ENCODE measurements around the gene LDB3. TPM values are rescaled to one million over a fixed set of nuclear protein-coding genes. Genes with fewer than 3 reads are reported as not detected.

LDB3 gene
- total RNA-seq, 1 donor from 2014 or later: not detected

DNA sequence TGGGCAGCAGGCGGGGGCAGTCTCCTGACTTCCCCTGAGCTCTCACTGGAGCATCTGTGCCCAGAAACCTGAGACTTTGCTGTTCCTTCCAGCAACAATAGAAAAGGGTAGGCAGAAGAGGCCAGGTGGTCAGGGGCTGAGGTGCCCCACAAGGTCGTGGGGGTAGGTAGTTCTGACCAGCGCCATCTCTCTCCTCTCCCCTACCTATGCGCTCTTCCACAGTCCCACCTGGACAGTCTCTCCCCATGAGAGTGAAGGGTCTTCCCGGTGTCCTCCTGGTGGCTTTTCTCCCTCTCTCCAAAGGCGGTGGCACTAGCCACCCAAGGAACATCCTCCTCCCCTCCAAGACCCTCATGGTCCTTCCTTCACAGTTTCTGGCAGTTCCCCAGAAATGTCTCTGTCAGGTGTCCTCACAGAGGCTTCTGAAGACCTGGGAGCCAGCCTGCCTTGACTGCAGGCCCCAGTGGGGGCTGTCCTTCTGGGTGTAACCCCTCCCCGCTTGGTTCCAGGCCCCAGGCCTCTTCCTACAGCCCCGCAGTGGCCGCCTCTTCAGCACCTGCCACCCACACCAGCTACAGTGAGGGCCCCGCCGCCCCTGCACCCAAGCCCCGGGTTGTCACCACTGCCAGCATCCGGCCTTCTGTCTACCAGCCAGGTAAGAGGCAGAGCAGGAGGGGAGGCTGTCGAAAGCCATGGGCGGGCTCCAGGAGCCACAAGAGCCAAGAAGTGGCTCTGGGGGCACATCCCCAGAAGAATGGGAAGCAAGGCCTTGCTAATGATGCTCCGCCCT, 41.3 kb downstream of the LDB3 start:
- TF ChIP-seq, protein P1, sequence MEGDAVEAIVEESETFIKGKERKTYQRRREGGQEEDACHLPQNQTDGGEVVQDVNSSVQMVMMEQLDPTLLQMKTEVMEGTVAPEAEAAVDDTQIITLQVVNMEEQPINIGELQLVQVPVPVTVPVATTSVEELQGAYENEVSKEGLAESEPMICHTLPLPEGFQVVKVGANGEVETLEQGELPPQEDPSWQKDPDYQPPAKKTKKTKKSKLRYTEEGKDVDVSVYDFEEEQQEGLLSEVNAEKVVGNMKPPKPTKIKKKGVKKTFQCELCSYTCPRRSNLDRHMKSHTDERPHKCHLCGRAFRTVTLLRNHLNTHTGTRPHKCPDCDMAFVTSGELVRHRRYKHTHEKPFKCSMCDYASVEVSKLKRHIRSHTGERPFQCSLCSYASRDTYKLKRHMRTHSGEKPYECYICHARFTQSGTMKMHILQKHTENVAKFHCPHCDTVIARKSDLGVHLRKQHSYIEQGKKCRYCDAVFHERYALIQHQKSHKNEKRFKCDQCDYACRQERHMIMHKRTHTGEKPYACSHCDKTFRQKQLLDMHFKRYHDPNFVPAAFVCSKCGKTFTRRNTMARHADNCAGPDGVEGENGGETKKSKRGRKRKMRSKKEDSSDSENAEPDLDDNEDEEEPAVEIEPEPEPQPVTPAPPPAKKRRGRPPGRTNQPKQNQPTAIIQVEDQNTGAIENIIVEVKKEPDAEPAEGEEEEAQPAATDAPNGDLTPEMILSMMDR (conservative IDR thresholded peaks at IDR 0.05; ENCODE audit: low read depth, low read length): no peak
- H3K4me3 ChIP-seq (ENCODE audit: low read depth, low read length): no peak overlapping the region
- no peak for DNase-seq (ENCODE audit: low read depth)

GRCh38 chr10:86710987-86711512, 42.7 kb downstream of the LDB3 start:
- H3K4me3 ChIP-seq (ENCODE audit: low read depth, low read length): peak overlapping the region; percentile 75
- TF ChIP-seq, protein P1 (conservative IDR thresholded peaks at IDR 0.05; ENCODE audit: low read depth, low read length): peak; percentile 71
- DNase-seq (ENCODE audit: low read depth): no peak

- no peak for DNase-seq (ENCODE audit: low read depth)
- TF ChIP-seq, protein P1 (conservative IDR thresholded peaks at IDR 0.05; ENCODE audit: low read depth, low read length): no peak
- peak overlapping the region; percentile 75 for H3K4me3 ChIP-seq (ENCODE audit: low read depth, low read length)
Observed at GRCh38 chr10:86711513-86712316, 43.4 kb downstream of the LDB3 start.

- H3K4me3 ChIP-seq (ENCODE audit: low read depth, low read length): peak overlapping the region; percentile 75
- TF ChIP-seq, protein P1 (conservative IDR thresholded peaks at IDR 0.05; ENCODE audit: low read depth, low read length): no peak
- no peak for DNase-seq (ENCODE audit: low read depth)
Observed at GRCh38 chr10:86712317-86712707, 44.0 kb downstream of the LDB3 start.

DNA sequence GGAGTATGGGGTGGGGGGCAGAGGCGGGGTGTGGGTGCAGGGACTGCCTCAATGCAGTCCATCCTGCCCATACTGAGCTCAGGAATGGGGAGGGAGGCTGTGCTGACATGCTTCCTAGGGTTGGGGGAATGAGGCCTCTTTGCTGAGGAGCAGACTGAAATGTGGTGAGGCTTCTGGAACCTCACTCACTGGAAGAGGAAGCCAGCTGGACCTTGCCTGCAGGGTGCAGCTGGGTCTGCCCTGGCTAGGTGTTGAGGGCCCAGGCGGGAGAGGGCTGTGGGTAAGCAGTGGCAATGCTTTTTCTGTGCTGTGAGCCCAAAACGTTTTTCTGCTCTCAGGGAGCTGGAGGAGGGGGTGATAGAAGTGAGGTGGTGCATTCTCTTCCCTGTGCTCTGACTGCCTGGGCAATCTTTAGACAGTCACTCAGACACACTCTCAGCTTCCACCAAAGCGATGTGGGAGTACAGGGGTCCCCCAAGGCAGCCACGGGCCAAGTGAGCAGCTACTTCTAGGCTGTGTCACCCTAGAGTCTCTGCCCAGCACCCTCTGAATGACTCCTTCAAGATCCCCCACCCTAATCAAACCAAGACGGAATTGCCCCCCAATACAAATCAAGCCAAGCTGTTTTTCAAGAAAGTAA, 47.0 kb downstream of the LDB3 start:
- TF ChIP-seq, protein P1 (conservative IDR thresholded peaks at IDR 0.05; ENCODE audit: low read depth, low read length): no peak
- H3K4me3 ChIP-seq (ENCODE audit: low read depth, low read length): no peak overlapping the region
- DNase-seq (ENCODE audit: low read depth): no peak

DNA sequence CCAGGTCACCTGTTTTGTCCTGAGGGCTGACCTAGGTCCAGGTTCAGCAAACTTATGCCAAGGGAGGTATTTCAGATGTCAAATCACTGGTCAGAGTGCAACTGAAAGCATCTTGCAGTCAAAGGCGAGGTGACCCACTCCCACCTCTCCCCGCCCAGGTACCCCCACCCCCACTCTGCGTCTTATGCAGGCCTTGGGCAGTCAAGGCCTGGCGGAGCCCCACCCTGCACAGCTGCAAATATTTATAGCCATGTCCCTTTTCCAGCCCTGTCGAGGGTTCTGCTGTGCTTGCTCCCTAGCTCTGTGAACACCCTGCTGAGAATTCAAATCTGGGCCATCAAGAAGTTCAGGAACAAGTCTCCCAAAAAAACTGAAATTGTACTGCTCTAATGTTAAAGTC, 47.5 kb downstream of the LDB3 start:
- no peak for DNase-seq (ENCODE audit: low read depth)
- TF ChIP-seq, protein P1 (conservative IDR thresholded peaks at IDR 0.05; ENCODE audit: low read depth, low read length): no peak
- no peak overlapping the region for H3K4me3 ChIP-seq (ENCODE audit: low read depth, low read length)

Data from epithelial cell of proximal tubule (primary cell).